Measurements from ENCODE around the gene ZER1. TPM values are rescaled to one million over a fixed set of nuclear protein-coding genes. Genes with fewer than 3 reads are reported as not detected.

Gene ZER1
- total RNA-seq, 1 donor from 2014 or later, result 11.5 TPM

DNA sequence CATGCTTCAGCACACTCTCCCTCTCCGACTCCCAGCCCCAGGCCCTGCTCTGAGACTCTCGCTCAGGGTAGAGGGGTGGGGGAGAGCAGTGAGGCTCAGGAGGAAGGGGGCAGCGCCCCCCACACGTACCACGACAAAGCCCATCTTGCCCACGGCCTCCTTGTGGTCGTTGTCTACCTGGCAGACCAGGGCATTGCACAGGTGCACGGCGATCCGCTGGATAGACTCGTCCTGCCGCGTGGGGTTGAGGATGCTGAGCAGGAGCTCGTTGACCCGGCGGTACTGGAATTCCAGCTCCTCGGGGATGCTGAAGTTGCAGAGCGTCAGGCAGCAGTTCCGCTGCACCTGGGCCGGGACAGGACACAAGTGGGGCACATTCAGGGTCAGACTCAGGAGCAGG is 29.3 kb downstream of the ZER1 start:
- TF ChIP-seq CTCF (conservative IDR thresholded peaks at IDR 0.05; ENCODE audit: low read depth, low read length), result no peak
- no peak for DNase-seq (ENCODE audit: low read depth)
- H3K4me3 ChIP-seq (ENCODE audit: low read depth, low read length), result no peak overlapping the region

- H3K4me3 ChIP-seq (ENCODE audit: low read depth, low read length), result no peak overlapping the region
- no peak for TF ChIP-seq CTCF (conservative IDR thresholded peaks at IDR 0.05; ENCODE audit: low read depth, low read length)
- no peak for DNase-seq (ENCODE audit: low read depth)
Observed at GRCh38 chr9:128735373-128735772, 36.4 kb downstream of the ZER1 start.

- peak; percentile 59 for DNase-seq (ENCODE audit: low read depth)
- H3K4me3 ChIP-seq (ENCODE audit: low read depth, low read length), result peak overlapping the region; percentile 40
- TF ChIP-seq CTCF (conservative IDR thresholded peaks at IDR 0.05; ENCODE audit: low read depth, low read length), result peak; percentile 87
Observed at GRCh38 chr9:128733256-128733655, 38.5 kb downstream of the ZER1 start.

- TF ChIP-seq CTCF (conservative IDR thresholded peaks at IDR 0.05; ENCODE audit: low read depth, low read length), result no peak
- DNase-seq (ENCODE audit: low read depth), result no peak
- no peak overlapping the region for H3K4me3 ChIP-seq (ENCODE audit: low read depth, low read length)
Observed at GRCh38 chr9:128732576-128732975, 39.2 kb downstream of the ZER1 start.

DNA sequence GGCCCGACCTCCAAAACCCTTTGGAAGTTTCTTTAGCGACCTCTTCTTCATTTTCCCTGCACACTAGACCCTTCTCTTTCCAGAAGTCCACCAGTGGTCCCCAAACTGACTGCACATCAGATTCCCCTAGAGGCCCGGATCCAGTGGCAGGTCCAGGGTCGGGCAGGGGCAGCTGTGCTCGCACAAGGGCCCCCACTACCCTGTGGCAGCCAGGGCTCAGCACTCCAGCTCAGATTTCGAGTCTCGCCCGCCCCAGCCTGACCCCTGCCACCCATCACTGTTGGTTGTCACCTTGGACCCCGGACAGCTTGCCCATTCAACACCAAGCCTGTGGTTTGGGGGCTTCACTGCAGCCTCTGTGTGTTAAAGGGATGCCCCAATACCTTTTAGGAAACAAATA is 40.0 kb downstream of the ZER1 start:
- no peak overlapping the region for H3K4me3 ChIP-seq (ENCODE audit: low read depth, low read length)
- TF ChIP-seq CTCF (conservative IDR thresholded peaks at IDR 0.05; ENCODE audit: low read depth, low read length), result no peak
- no peak for DNase-seq (ENCODE audit: low read depth)

DNA sequence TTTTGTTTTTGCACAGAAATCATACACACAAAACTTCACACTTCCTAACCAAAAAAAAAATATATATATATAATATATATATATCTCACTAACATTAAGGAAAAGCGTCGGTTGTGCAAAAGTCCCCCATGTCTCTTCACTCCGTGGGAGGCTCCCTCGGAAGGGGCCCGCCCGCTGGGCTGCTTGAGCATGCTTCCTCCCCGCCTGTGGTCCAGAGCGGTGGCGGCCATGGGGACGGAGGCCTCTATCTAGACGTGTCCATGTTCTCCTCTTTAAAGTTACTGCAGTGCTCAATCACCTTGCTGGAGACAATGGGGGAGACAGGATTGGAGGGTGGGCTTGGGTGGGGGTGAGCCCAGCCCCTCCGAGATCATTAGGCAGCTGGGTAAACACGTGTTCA is 40.6 kb downstream of the ZER1 start:
- DNase-seq (ENCODE audit: low read depth), result no peak
- no peak overlapping the region for H3K4me3 ChIP-seq (ENCODE audit: low read depth, low read length)
- TF ChIP-seq CTCF (conservative IDR thresholded peaks at IDR 0.05; ENCODE audit: low read depth, low read length), result no peak

- no peak overlapping the region for H3K4me3 ChIP-seq (ENCODE audit: low read depth, low read length)
- no peak for TF ChIP-seq CTCF (conservative IDR thresholded peaks at IDR 0.05; ENCODE audit: low read depth, low read length)
- no peak for DNase-seq (ENCODE audit: low read depth)
Observed at GRCh38 chr9:128729766-128730517, 41.8 kb downstream of the ZER1 start.

Measured in epithelial cell of proximal tubule (primary cell).